GM19043 (cell line): ENCODE data around the gene HERC6.
"Not testable (repeated sequence)": the region's sequence is repeated elsewhere in the genome, so short reads cannot be mapped to it uniquely, and the experiment has no call there.

Experiments
- ATAC-seq: cut with Tn5 transposase; IDR thresholded peaks from one replicate; pipeline ENCODE4 v1.9.1; 2021; ENCODE audit warnings: low read depth; ENCODE audit not compliant: unreplicated experiment

Gene HERC6

DNA sequence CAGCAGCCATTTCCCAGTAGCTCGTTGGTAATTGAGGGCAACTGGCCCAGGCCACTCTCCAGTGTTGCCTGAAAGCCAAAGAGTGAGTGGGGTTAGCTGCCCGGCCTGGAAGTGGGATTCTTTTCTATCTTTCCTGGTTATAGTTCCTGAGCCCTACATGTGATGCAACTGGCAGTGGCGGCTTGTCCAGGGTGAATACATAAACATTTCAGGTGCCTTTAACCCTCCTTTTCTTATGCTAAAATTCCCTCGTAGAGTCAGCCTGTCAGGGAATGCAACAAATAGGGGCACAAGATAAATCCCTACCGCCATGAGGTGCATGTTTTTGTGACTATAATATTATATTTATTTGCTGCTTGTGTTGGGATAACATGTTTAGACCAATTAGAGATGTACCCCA, 64.8 kb downstream of the HERC6 start:
- ATAC-seq = no peak

GRCh38 chr4:88445252-88445651, 66.6 kb downstream of the HERC6 start:
- ATAC-seq = no peak

DNA sequence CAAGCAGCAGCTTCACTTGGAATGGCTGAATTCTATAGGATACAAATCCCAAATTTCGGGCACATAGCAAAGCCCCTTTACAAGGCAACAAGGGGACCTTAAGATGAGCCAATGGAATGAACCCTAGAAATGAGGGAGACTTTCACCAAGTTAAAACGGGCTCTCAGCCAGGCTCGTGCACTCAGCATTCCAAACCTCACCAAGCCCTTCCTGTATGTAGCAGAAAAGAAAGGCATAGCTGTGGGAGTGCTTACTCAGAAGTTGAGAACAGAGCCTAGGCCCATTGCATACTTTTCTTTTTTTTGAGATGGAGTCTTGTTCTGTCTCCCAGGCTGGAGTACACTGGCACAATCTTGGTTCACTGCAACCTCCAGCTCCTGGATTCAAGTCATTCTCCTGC, 67.5 kb downstream of the HERC6 start:
- no peak for ATAC-seq

DNA sequence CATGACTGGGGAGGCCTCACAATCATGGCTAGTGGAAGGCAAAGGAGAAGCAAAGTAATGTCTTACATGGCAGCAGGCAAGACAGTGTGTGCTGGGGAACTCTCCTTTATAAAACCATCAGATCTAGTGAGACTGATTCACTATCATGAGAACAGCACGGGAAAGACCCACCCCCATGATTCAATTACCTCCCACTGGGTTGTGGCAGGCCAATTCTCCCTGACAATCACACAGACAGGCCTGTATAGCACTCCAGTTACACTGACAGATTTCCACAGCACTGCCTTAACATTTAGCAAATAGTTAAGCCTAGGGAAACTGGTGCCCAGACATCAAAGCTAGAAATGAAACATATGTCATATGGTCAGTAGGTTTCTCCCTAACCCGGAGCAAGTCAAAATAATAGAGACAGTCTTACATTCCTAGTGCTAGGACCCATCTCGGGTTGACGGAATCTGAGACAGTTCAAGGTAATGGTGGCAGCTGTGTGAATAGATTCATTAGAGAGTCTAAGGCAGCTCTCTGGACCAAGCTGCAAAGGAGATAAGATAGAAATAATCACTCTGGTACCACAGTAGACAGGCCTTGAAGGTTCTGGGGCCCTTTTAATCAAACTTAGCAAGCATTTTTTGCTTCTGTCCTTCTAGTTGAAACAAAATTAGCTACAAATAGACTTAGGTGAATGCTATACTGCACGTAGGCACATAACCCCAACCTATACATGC, 68.9 kb downstream of the HERC6 start:
- no peak for ATAC-seq

GRCh38 chr4:88448211-88448765, 69.6 kb downstream of the HERC6 start:
- ATAC-seq = not testable (repeated sequence)

DNA sequence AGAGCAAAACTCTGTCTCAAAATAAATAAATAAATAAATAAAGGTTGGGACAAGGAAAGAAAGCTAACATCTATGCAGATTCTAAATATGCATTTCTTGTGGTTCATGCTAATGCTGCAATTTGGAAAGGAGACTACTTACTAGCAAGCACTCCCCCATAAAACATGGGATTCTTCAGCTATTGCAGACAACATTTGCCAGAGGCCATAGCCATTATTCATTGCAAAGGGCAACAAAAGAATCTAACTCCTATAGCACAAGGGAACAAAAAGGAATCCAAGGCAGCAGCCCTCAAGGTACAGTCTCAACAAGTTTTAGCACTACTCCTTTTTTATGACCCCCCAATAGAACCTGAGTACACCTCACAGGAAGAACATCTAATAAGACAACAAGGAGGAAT, 70.2 kb downstream of the HERC6 start:
- no peak for ATAC-seq

DNA sequence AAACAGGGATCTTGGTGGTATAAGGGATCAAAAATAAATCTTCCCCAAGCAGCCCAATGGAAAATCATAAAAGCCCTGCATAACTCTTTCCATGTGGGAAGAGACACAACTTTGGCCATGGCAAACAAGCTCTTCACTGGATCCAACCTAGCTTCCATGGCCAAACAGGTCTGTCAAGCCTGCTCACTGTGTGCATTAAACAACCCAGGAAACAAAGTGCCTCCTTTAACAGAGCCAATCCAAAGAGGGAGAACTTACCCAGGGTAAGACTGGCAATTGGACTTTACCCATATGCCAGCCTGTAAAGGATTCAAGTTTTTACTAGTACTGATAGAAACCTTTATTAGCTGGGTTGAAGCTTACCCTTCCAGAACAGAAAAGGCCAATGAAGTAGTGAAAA, 70.6 kb downstream of the HERC6 start:
- ATAC-seq = no peak

DNA sequence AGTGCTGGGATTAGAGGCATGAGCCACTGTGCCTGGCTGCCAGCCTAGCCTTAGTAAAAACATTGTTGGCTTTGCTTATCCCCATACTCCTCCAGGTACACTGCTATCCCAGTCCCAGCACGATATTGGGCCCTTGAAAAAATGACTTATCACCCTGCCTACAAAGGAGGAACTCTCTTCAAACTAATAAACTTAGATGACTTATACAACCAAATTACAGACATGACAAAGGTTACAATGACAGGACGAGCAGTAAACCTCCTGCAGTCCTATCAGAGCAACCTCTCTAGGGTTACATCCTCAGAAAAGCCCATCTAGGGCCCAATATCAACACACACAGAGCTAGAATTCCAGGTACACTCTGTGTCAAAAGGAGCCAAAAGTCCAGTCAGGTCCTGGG, 72.6 kb downstream of the HERC6 start:
- ATAC-seq = no peak

- ATAC-seq = no peak
Observed at GRCh38 chr4:88452912-88453311, 74.3 kb downstream of the HERC6 start.

DNA sequence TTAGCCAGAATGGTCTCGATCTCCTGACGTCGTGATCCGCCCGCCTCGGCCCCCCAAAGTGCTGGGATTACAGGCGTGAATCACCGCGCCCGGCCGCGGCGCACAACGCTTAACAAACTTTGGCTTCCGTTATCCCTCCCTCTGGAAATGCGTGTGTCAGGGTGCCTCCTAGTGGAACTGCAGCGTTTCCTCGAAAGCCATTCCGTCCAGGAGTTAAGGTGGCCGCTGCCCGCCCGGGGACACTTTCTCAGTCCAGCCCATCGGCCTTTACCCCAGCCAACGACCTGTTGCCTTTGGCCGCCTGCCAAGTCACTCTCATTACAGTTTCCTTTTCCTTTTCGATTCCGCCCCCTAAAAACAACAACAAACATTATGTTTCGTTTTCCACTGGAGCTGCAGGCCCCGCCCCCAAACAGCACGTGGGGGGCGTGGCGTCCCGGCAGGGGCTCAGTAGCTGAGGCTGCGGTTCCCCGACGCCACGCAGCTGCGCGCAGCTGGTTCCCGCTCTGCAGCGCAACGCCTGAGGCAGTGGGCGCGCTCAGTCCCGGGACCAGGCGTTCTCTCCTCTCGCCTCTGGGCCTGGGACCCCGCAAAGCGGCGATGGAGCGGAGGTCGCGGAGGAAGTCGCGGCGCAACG, 78.1 kb downstream of the HERC6 start, which contains the start of gene HERC5:
TSS of gene HERC5 (plus strand) at position 450 of the 637 bp plus-strand sequence. CDS start at position 601, 151 bp downstream.
- peak; percentile 87 for ATAC-seq

GRCh38 chr4:88457307-88458103, 78.9 kb downstream of the HERC6 start:
- peak; percentile 33 for ATAC-seq

DNA sequence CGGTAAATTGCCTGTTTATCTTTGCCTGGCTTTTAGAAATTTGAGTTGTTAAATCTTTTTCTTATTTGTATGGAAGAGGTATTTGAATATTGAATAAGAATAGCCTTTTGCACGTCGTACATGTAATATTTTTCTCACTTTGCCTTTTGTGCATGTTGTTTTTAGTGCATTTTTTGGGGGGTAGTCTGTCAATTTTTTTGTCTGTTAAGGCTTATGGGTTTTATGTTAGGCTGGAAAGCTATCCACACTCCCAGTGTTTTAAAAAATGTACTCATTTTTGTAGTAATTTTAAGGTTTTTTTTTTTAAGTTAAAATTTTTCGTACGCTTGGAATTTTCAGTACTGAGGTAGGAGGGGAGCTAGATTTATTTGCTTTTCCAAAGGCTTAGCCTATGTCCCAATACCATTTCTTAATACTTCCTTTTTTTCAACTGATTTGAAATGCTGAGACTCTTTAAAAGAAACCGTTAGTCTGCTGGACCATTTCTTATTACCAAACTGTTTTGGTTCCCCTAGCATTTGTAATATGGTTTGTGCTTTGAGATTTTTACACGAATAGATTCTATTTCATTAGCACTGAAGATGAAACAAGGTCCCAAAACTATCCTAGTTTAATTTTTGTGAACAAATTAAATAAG, 79.6 kb downstream of the HERC6 start:
- no peak for ATAC-seq

DNA sequence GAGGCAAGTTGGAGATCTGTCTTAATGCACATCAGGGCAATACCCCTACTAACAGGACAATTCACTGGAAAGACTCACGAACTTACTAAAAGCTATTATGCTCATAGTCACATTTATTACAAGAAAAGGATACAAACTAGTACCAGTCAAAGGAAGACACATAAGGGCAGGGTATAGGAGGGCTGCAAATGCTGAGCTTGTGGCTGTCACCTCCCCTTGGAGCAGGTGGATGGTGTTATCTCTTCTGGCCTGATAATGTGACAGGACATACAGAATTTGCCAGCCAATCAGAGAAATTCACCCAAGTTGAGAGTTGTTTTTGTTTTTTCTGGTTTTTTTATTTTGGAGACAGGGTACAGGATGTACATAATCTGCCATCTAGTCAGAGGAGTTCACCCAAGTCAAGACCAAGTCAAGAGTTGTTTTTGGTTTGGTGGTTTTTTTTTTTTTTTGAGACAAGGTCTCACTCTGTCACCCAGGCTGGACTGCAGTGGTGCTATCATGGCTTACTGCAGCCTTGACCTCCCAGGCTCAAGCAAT, 87.1 kb downstream of the HERC6 start:
- ATAC-seq = no peak

DNA sequence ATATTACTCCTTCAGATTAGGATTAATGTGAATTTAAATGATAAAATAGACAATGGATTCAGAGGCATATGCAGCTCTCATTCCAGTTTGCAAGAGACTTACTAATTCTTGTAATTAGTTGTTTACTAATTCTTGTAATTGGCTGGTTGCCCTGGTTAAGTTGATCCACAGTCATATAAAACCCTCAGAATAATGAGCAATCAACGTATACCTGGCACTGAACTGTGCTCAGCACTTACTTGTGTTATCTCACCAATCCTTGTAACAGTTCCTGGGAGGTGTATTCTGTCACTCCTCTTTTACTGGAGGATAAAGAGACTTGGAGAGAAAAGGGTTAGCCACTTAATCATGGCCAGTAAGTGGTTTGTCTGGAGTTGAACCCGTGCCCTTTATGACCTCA, 88.7 kb downstream of the HERC6 start:
- no peak for ATAC-seq

GRCh38 chr4:88477229-88477860, 98.7 kb downstream of the HERC6 start:
- no peak for ATAC-seq

- no peak for ATAC-seq
Observed at GRCh38 chr4:88478247-88478646, 99.6 kb downstream of the HERC6 start.

GRCh38 chr4:88481537-88481936, 102.9 kb downstream of the HERC6 start:
- no peak for ATAC-seq

GRCh38 chr4:88489100-88489761, 110.6 kb downstream of the HERC6 start:
- no peak for ATAC-seq
